Lower leg skin (tissue), 3 donors: ENCODE data around the gene GGACT.

Experiments
- CTCF ChIP-seq, 3 donors: fragments of 450-650 bp; IDR thresholded peaks; one replicate each; pipeline ENCODE4 v1.5.1; 2016; ENCODE audit warnings: antibody characterized with exemption in 3 of 3, mild to moderate bottlenecking in 3 of 3, moderate library complexity in 2 of 3
- POLR2A ChIP-seq, 2 donors: fragments of 450-650 bp; IDR thresholded peaks; one replicate each; pipeline ENCODE4 v1.6.1; 2016 to 2017; ENCODE audit warnings: antibody characterized with exemption in 2 of 2, mild to moderate bottlenecking in 1 of 2, moderate library complexity in 1 of 2

DNA sequence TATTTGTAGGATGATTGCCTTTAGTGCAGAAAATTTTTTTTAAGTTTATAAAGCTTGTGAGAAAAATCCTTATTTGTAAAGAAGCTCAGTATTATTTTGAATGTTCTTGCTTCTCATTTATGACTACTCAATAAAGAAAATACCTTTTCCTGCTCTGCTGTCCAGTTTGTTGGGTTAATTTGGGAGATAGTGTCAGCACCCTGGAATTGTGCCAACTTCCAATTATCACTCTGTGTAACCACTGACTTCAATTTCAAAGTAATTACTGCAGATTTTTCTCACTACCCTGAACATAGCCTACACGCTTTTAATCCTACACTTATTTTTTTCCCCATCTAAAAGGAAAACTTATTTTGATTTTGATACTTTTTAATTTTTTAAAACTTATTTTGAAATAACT, 93.1 kb downstream of the GGACT start:
- TF ChIP-seq CTCF (IDR thresholded peaks at IDR 0.05), result no peak
- no peak for TF ChIP-seq POLR2A (IDR thresholded peaks at IDR 0.05)
